ENCODE results near the gene GRN. TPM values are rescaled to one million over a fixed set of nuclear protein-coding genes. Genes with fewer than 3 reads are reported as not detected.

GRN gene
- total and polyA plus RNA-seq, 9 of the 15 experiments (the other 6 are each of a cell fraction or from before 2014, with no cell fraction given): 5.4 to 75.3 (median 20.7) TPM

DNA sequence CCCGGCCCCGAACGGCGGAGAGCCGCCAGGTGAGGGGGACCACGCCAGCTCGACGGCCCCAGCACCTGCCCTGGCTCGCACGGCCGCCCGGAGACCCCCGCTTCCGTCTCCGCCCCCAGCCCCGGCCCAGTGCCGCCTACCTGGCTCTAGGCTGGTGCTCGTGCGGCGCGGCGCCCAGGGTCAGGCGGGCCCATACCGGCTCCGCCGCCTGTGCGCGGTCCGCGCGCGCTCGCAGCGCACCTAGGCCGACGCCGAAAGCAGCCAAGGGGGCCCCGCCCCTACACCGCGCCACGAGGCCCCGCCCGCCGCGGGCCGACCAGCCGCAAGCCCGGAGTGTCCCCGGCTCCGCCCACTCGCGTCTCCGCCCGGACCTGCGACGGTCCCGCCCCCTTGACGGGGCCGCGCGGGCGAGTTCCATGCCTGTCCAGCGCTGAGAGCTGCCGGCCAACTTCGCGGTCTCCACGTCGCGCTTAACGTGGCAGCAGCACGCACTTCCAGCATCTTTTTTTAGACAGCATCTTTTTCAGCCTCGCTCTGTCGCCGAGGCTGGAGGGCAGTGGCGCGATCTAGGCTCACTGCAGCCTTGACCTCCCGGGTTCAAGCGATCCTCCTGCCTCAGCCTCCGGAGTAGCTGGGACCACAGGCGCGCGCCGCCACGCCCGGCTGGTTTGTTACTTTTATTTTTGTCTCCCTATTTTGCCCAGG, 20.4 kb upstream of the GRN start, which contains the start of gene SLC25A39 (continued):
- TF ChIP-seq, protein P1, sequence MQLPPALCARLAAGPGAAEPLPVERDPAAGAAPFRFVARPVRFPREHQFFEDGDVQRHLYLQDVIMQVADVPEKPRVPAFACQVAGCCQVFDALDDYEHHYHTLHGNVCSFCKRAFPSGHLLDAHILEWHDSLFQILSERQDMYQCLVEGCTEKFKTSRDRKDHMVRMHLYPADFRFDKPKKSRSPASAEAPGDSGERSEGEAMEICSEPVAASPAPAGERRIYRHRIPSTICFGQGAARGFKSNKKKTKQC (CRISPR knock-in tag; IDR thresholded peaks at IDR 0.05): peak; percentile 32; the same call in 1 of the 2 replicates
- TF ChIP-seq CBX1 (IDR thresholded peaks at IDR 0.05; ENCODE audit: low read depth): 0 out of 2 replicates have a peak, but pooled peaks have one; percentile 59
- no peak for TF ChIP-seq FOXM1 (IDR thresholded peaks at IDR 0.05; ENCODE audit: low read depth)
- TF ChIP-seq FOXM1 (CRISPR knock-in tag; IDR thresholded peaks at IDR 0.05; ENCODE audit: low read depth): no peak
- TF ChIP-seq, protein P2, sequence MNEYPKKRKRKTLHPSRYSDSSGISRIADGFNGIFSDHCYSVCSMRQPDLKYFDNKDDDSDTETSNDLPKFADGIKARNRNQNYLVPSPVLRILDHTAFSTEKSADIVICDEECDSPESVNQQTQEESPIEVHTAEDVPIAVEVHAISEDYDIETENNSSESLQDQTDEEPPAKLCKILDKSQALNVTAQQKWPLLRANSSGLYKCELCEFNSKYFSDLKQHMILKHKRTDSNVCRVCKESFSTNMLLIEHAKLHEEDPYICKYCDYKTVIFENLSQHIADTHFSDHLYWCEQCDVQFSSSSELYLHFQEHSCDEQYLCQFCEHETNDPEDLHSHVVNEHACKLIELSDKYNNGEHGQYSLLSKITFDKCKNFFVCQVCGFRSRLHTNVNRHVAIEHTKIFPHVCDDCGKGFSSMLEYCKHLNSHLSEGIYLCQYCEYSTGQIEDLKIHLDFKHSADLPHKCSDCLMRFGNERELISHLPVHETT (CRISPR knock-in tag; conservative IDR thresholded peaks at IDR 0.05 in 1 of 2, IDR thresholded peaks at IDR 0.05 in 1 of 2): peak in 1 of 2 experiments; percentile 72; a peak in 1 of 4 replicates
- TF ChIP-seq CEBPB (tag; IDR thresholded peaks at IDR 0.05): no peak
- no peak for TF ChIP-seq CEBPG (CRISPR knock-in tag; IDR thresholded peaks at IDR 0.05)
- no peak for TF ChIP-seq CEBPG (tag; conservative IDR thresholded peaks at IDR 0.05 in 1 of 2, IDR thresholded peaks at IDR 0.05 in 1 of 2)
- TF ChIP-seq, protein P3, sequence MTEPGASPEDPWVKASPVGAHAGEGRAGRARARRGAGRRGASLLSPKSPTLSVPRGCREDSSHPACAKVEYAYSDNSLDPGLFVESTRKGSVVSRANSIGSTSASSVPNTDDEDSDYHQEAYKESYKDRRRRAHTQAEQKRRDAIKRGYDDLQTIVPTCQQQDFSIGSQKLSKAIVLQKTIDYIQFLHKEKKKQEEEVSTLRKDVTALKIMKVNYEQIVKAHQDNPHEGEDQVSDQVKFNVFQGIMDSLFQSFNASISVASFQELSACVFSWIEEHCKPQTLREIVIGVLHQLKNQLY (CRISPR knock-in tag; conservative IDR thresholded peaks at IDR 0.05): no peak
- TF ChIP-seq ZBTB8A (IDR thresholded peaks at IDR 0.05; ENCODE audit: partially characterized antibody): no peak
- TF ChIP-seq NR2F6 (CRISPR knock-in tag; IDR thresholded peaks at IDR 0.05): 0 out of 2 replicates have a peak, but pooled peaks have one; percentile 11
- no peak for TF ChIP-seq CHD2 (IDR thresholded peaks at IDR 0.05; ENCODE audit: low read depth, low read length)
- TF ChIP-seq NCOA6 (IDR thresholded peaks at IDR 0.05): peak; percentile 67; the same call in 1 of the 2 replicates
- TF ChIP-seq, protein P4, sequence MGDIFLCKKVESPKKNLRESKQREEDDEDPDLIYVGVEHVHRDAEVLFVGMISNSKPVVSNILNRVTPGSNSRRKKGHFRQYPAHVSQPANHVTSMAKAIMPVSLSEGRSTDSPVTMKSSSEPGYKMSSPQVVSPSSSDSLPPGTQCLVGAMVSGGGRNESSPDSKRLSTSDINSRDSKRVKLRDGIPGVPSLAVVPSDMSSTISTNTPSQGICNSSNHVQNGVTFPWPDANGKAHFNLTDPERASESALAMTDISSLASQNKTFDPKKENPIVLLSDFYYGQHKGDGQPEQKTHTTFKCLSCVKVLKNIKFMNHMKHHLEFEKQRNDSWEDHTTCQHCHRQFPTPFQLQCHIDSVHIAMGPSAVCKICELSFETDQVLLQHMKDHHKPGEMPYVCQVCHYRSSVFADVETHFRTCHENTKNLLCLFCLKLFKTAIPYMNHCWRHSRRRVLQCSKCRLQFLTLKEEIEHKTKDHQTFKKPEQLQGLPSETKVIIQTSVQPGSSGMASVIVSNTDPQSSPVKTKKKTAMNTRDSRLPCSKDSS (IDR thresholded peaks at IDR 0.05; ENCODE audit: low read depth, partially characterized antibody): no peak
- TF ChIP-seq, protein P5, sequence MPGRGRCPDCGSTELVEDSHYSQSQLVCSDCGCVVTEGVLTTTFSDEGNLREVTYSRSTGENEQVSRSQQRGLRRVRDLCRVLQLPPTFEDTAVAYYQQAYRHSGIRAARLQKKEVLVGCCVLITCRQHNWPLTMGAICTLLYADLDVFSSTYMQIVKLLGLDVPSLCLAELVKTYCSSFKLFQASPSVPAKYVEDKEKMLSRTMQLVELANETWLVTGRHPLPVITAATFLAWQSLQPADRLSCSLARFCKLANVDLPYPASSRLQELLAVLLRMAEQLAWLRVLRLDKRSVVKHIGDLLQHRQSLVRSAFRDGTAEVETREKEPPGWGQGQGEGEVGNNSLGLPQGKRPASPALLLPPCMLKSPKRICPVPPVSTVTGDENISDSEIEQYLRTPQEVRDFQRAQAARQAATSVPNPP (IDR thresholded peaks at IDR 0.05; ENCODE audit: borderline replicate concordance, insufficient read depth, insufficient read length): no peak
- TF ChIP-seq, protein P6, sequence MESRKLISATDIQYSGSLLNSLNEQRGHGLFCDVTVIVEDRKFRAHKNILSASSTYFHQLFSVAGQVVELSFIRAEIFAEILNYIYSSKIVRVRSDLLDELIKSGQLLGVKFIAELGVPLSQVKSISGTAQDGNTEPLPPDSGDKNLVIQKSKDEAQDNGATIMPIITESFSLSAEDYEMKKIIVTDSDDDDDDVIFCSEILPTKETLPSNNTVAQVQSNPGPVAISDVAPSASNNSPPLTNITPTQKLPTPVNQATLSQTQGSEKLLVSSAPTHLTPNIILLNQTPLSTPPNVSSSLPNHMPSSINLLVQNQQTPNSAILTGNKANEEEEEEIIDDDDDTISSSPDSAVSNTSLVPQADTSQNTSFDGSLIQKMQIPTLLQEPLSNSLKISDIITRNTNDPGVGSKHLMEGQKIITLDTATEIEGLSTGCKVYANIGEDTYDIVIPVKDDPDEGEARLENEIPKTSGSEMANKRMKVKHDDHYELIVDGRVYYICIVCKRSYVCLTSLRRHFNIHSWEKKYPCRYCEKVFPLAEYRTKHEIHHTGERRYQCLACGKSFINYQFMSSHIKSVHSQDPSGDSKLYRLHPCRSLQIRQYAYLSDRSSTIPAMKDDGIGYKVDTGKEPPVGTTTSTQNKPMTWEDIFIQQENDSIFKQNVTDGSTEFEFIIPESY (CRISPR knock-in tag; IDR thresholded peaks at IDR 0.05): 0 out of 2 replicates have a peak, but pooled peaks have one; percentile 43
- TF ChIP-seq ESRRA (IDR thresholded peaks at IDR 0.05; ENCODE audit: borderline replicate concordance, low read depth): peak; percentile 9; the same call in 1 of the 2 replicates
- TF ChIP-seq RBFOX2 (IDR thresholded peaks at IDR 0.05; ENCODE audit: low read depth, low read length): peak; percentile 78
- 0 out of 2 replicates have a peak, but pooled peaks have one; percentile 4 for TF ChIP-seq CBFA2T3 (IDR thresholded peaks at IDR 0.05)
- peak; percentile 62 for TF ChIP-seq SMARCA5 (IDR thresholded peaks at IDR 0.05)

Data from K562 (cell line).